H1 (cell line): ENCODE measurements around the gene SLC38A1.

Source experiments
- CBX8 ChIP-seq: fragments of 300-800, 300-1000 bp; sonication (generic); IDR thresholded peaks from 2 replicates; pipeline ENCODE4 v1.7.1; 2016; ENCODE audit warnings: low read depth, low read length, borderline replicate concordance
- EZH2 ChIP-seq: fragments of 200-600 bp; sonication (generic); IDR thresholded peaks from 2 replicates; pipeline ENCODE4 v1.7.1; 2012; ENCODE audit warnings: low read depth, mild to moderate bottlenecking, moderate library complexity, low read length, inconsistent platforms; ENCODE audit not compliant: severe bottlenecking
- JUN ChIP-seq: IDR thresholded peaks from 2 replicates; pipeline ENCODE4 v1.6.1; 2011; ENCODE audit warnings: low read depth, mild to moderate bottlenecking, improper control_type of control experiment, low read length
- KDM1A ChIP-seq: fragments of 200-600, 300-600 bp; sonication (generic); IDR thresholded peaks from 2 replicates; pipeline ENCODE4 v1.7.1; 2016; ENCODE audit warnings: mild to moderate bottlenecking, low read length, borderline replicate concordance
- NRF1 ChIP-seq: IDR thresholded peaks from 2 replicates; pipeline ENCODE4 v1.6.1; 2011; ENCODE audit warnings: mild to moderate bottlenecking, low read depth, low read length, improper control_type of control experiment
- POLR2A ChIP-seq, 2 experiments: IDR thresholded peaks; 1 replicate in 1 of 2; 2 replicates in 1 of 2; pipeline ENCODE4 v1.6.1; 2011; ENCODE audit warnings: low read depth in 2 of 2, low read length in 2 of 2, mild to moderate bottlenecking in 2 of 2; ENCODE audit errors: control extremely low read depth in 1 of 2
- POLR2AphosphoS5 ChIP-seq: IDR thresholded peaks from 2 replicates; pipeline ENCODE4 v1.6.1; 2011; ENCODE audit warnings: low read depth, low read length
- SRF ChIP-seq: IDR thresholded peaks from 2 replicates; pipeline ENCODE4 v1.6.1; 2011; ENCODE audit warnings: mild to moderate bottlenecking, low read depth, low read length, moderate library complexity
- TEAD4 ChIP-seq: IDR thresholded peaks from 2 replicates; pipeline ENCODE4 v1.6.1; 2012; ENCODE audit warnings: low read depth, low read length, inconsistent platforms, mixed read lengths
- YY1 ChIP-seq: IDR thresholded peaks from 2 replicates; pipeline ENCODE4 v1.6.1; 2011; ENCODE audit warnings: low read depth, mild to moderate bottlenecking, low read length
- TF ChIP-seq, protein P1 (sequence below), 3 experiments: IDR thresholded peaks; 1 replicate in 2 of 3; 2 replicates in 1 of 3; pipeline versions ENCODE4 v1.5.1 to v1.6.1; 2011; ENCODE audit warnings: low read length in 3 of 3, mild to moderate bottlenecking in 3 of 3, inconsistent platforms in 2 of 3, low read depth in 1 of 3, moderate library complexity in 1 of 3; ENCODE audit not compliant: insufficient read depth in 1 of 3; ENCODE audit errors: control extremely low read depth in 1 of 3

DNA sequence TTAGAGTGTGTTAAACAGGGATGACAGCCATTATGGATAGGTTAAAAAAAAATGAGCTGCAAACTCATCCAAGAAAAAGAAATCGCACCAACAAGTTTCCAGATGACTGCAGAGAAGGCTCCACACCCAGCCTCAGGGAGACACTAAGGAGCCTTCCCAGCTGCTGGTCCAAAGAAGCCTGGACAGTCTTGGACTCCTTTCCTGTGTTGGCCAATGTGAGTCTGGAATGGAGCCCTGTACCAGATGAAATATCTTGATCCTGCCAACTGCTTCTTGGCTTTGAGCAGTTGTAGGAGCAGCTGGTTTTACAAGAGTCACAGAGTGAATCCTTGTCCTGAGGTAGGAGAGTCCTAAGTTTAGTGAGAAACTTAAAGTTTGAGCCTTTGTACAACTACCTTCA lies 44.5 kb downstream of the SLC38A1 start:
- TF ChIP-seq JUN: no peak
- no peak for TF ChIP-seq POLR2AphosphoS5
- TF ChIP-seq, protein P1, sequence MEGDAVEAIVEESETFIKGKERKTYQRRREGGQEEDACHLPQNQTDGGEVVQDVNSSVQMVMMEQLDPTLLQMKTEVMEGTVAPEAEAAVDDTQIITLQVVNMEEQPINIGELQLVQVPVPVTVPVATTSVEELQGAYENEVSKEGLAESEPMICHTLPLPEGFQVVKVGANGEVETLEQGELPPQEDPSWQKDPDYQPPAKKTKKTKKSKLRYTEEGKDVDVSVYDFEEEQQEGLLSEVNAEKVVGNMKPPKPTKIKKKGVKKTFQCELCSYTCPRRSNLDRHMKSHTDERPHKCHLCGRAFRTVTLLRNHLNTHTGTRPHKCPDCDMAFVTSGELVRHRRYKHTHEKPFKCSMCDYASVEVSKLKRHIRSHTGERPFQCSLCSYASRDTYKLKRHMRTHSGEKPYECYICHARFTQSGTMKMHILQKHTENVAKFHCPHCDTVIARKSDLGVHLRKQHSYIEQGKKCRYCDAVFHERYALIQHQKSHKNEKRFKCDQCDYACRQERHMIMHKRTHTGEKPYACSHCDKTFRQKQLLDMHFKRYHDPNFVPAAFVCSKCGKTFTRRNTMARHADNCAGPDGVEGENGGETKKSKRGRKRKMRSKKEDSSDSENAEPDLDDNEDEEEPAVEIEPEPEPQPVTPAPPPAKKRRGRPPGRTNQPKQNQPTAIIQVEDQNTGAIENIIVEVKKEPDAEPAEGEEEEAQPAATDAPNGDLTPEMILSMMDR (IDR thresholded peaks at IDR 0.05; ENCODE audit: control extremely low read depth in 1 of 3, insufficient read depth in 1 of 3, low read depth in 1 of 3, low read length in 3 of 3): no peak
- no peak for TF ChIP-seq CBX8
- no peak for TF ChIP-seq POLR2A (IDR thresholded peaks at IDR 0.05; ENCODE audit: control extremely low read depth in 1 of 2, low read depth in 2 of 2, low read length in 2 of 2)
- no peak for TF ChIP-seq YY1
- no peak for TF ChIP-seq KDM1A
- TF ChIP-seq TEAD4: no peak
- TF ChIP-seq EZH2: no peak
- TF ChIP-seq NRF1: no peak
- no peak for TF ChIP-seq SRF
